Aorta (tissue), 5 donors: ENCODE data around the gene ARHGAP15. TPM values are rescaled to one million over a fixed set of nuclear protein-coding genes. Genes with fewer than 3 reads are reported as not detected.

ENCODE experiments used
- ATAC-seq: fragments of 200-7000 bp; cut with Tn5 transposase; one replicate; pipeline ENCODE4 v1.9.1; 2022; ENCODE audit warnings: moderate library complexity; ENCODE audit not compliant: low FRiP score
- DNase-seq, 2 donors: peaks; one replicate each; pipeline ENCODE4 v3.0.0-alpha.2; 2020
- H3K27ac ChIP-seq, 2 donors: one replicate each; pipeline ENCODE4 v1.5.1; 2013; ENCODE audit warnings: low read length in 2 of 2, mild to moderate bottlenecking in 2 of 2, moderate library complexity in 2 of 2, control low read depth in 1 of 2, inconsistent platforms in 1 of 2, low read depth in 1 of 2
- H3K27me3 ChIP-seq, 2 donors: one replicate each; pipeline ENCODE4 v1.6.1; 2013; ENCODE audit warnings: control low read depth in 1 of 2, low read length in 1 of 2, mild to moderate bottlenecking in 1 of 2, moderate library complexity in 1 of 2; ENCODE audit not compliant: insufficient read depth in 2 of 2, control insufficient read depth in 1 of 2
- H3K36me3 ChIP-seq, 2 donors: one replicate each; pipeline ENCODE4 v1.6.1; 2013; ENCODE audit warnings: control low read depth in 1 of 2, low read length in 1 of 2, mild to moderate bottlenecking in 1 of 2; ENCODE audit not compliant: insufficient read depth in 2 of 2, control insufficient read depth in 1 of 2
- H3K4me1 ChIP-seq, 2 donors: one replicate each; pipeline ENCODE4 v1.6.1; 2013; ENCODE audit warnings: low read length in 2 of 2, control low read depth in 1 of 2, mild to moderate bottlenecking in 1 of 2, moderate library complexity in 1 of 2; ENCODE audit not compliant: insufficient read depth in 2 of 2, control insufficient read depth in 1 of 2
- H3K4me3 ChIP-seq, 2 donors: one replicate each; pipeline ENCODE4 v1.5.1; 2013; ENCODE audit warnings: low read length in 2 of 2, control low read depth in 1 of 2, mild to moderate bottlenecking in 1 of 2
- H3K9me3 ChIP-seq: one replicate; pipeline ENCODE4 v1.6.1; 2013; ENCODE audit warnings: mild to moderate bottlenecking, low read length; ENCODE audit not compliant: control insufficient read depth
- WGBS, 2 donors: extraction: QIAGEN DNeasy Blood & Tissue Kit; methylation state at CpG; one replicate each; pipeline ENCODE4 v1.1.7; 2013; 5-methylcytosine and 5-hydroxymethylcytosine counted together
- intact Hi-C, 2 donors: fragments of 100-400 bp; cut with DNase I; formaldehyde crosslinking; loops; one replicate each; pipeline versions ENCODE4 v1.14.2 to v1.15.0; 2022
- polyA plus RNA-seq, 2 donors: library from polyadenylated mRNA; stranded (reverse); fragments of 200-250 nt; gene quantifications; one replicate each; pipeline ENCODE4 v1.2.3, GENCODE V29; 2013
- total RNA-seq, 2 donors: library from RNA; stranded (reverse); fragmentation: NEBNext Ultra II Directional; extraction: Animal tissue kit (Norgen Biotek cat#: 25700); gene quantifications; one replicate each; pipeline ENCODE4 v1.2.1, GENCODE V29; 2021
- donor health status: healthy with polysubstance abuse.
- donor health status: Bipolar disorder and iron deficiency.
- donor health status: DM: no; HTN: no; CAD: no.
- donor health status: DM: no; HTN: no; CAD: no.
- donor health status: DM: yes; HTN: yes; CAD: no.

Gene ARHGAP15
- total and polyA plus RNA-seq, 4 donors = 9.8 to 26.2 (median 12.8) TPM

DNA sequence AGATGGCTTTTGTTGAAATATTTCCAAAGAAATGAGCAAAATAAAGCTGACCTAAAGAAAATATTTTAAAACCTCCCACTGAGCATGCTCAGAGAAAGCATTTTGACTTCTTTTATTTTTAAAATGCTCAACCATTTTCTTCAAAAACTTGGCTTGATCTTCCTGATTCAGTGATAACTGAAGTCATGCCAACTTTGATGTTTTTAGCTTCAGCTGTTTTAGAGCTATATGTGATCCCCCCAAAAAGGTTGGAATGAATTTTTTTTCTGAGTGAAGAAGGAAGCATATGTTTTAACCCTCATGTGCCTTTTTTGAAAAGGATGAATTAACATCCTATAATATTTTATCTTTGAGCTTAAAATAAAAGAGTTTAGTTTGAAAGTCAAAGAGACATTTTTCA lies 612.0 kb downstream of the ARHGAP15 start:
- no peak for DNase-seq
- Histone ChIP-seq H3K27me3 (no peaks in the 10 kb centered on the region), H3K4me3 (no peak overlapping the region), H3K27ac (no peak overlapping the region), H3K36me3 (no peaks in the 10 kb centered on the region), H3K4me1 (no peaks in the 10 kb centered on the region), H3K9me3 (no peaks in the 10 kb centered on the region)
- no peak for ATAC-seq
- intact Hi-C loops = no loop called here

DNA sequence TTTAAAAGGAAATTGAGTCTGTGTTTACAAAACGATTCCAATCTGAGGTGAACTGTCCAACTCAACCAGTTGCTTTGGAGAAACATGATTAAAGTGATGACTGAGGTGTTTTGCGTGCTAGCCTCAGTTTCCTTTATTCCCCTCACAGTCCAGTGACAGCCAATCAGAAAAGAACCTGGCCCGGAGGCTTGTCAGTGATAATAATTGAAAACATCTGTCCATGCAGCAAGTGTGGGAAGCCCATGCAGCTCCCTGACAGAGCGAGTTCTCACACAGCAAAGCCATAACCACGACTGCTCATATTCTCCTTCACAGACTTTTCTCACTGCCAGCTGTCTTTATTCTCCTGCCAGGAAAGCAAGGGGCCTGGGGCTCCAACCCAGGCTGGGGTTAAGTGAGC lies 613.4 kb downstream of the ARHGAP15 start:
- H3K4me1 ChIP-seq = no peaks in the 10 kb centered on the region
- intact Hi-C loops = no loop called here
- 62 to 72% methylated on average over 5 of the region's 5 CpGs for WGBS, 2 donors
- DNase-seq = no peak
- no peaks in the 10 kb centered on the region for H3K9me3 ChIP-seq
- H3K4me3 ChIP-seq = no peak overlapping the region
- H3K27ac ChIP-seq = no peak overlapping the region
- H3K36me3 ChIP-seq = no peaks in the 10 kb centered on the region
- H3K27me3 ChIP-seq = no peaks in the 10 kb centered on the region
- no peak for ATAC-seq

DNA sequence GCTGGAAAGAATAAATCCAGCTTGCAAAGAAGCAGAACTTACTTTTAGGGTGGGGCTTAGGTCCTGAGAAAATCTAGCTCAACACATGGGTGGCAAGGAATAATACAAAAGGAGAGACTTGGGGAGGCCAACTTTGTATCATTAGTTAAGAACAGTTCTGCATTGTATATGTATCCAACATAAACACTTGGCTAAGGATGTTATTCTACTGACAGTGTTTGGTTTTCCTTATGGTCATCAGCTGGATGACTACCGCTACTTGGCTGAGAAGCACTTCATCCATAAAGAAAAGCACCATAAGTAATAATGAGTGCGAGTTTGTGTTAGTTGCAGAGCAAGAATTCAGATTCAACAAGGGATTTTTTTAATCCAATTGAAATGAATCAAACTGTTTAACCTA lies 614.9 kb downstream of the ARHGAP15 start:
- Histone ChIP-seq H3K4me3 (no peak overlapping the region), H3K27ac (no peak overlapping the region), H3K9me3 (no peaks in the 10 kb centered on the region), H3K36me3 (no peaks in the 10 kb centered on the region), H3K27me3 (no peaks in the 10 kb centered on the region), H3K4me1 (no peaks in the 10 kb centered on the region)
- WGBS, 2 donors = 98 to 100% methylated on average over 2 of the region's 2 CpGs
- intact Hi-C loops = no loop called here
- DNase-seq = no peak
- no peak for ATAC-seq

DNA sequence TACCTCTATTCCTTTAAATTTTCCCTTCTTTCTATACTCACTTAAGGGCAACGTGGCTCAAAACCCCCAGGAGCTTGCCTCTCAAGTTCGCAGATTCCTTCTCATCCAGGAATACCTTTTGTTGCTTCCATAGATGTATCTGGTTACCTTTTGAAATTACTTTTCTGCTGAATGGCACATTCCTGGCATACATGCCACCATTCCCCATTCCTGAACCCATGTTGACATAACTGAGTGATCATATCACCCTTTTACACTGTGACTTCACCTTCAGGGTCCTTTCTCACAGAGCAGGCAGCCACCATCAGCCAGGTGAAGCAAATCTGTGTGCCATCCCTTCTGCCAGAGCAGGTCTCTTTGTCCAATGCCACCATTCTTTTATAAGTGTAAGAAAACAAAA lies 615.8 kb downstream of the ARHGAP15 start:
- DNase-seq (no peak), ATAC-seq (no peak)
- no peak overlapping the region for H3K27ac ChIP-seq
- no peaks in the 10 kb centered on the region for H3K9me3 ChIP-seq
- no peak overlapping the region for H3K4me3 ChIP-seq
- no peaks in the 10 kb centered on the region for H3K36me3 ChIP-seq
- no peaks in the 10 kb centered on the region for H3K4me1 ChIP-seq
- H3K27me3 ChIP-seq = no peaks in the 10 kb centered on the region
- WGBS, 2 donors = 92 to 97% methylated on average over 2 of the region's 2 CpGs
- intact Hi-C loops = no loop called here

DNA sequence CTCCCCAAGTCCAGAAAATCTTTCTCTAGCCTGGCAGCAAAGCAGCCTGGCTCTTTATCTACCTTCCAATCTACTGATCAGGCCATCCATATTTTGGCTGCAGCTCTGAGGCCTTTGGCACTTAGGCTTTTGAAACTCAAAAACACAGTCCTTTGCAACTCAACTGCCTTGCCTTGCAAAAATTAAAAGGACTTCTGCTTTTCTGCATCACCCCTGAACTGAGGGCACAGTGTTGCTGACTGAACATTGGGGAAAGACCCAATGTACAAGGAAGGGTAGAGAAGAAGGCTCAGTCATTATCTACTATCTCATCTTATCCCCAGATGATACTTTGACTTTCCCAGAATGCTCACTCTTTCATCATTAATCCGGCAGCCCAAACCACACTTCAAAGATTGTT lies 625.5 kb downstream of the ARHGAP15 start:
- H3K4me1 ChIP-seq = no peaks in the 10 kb centered on the region
- H3K27me3 ChIP-seq = peaks cover 0 to 2% of the 10 kb centered on the region in 2 donors
- no peak overlapping the region for H3K4me3 ChIP-seq
- DNase-seq (no peak), ATAC-seq (no peak)
- intact Hi-C loops = no loop called here
- 95 to 100% methylated on average over 1 of the region's 1 CpG for WGBS, 2 donors
- H3K27ac ChIP-seq = no peak overlapping the region
- no peaks in the 10 kb centered on the region for H3K36me3 ChIP-seq
- no peaks in the 10 kb centered on the region for H3K9me3 ChIP-seq

DNA sequence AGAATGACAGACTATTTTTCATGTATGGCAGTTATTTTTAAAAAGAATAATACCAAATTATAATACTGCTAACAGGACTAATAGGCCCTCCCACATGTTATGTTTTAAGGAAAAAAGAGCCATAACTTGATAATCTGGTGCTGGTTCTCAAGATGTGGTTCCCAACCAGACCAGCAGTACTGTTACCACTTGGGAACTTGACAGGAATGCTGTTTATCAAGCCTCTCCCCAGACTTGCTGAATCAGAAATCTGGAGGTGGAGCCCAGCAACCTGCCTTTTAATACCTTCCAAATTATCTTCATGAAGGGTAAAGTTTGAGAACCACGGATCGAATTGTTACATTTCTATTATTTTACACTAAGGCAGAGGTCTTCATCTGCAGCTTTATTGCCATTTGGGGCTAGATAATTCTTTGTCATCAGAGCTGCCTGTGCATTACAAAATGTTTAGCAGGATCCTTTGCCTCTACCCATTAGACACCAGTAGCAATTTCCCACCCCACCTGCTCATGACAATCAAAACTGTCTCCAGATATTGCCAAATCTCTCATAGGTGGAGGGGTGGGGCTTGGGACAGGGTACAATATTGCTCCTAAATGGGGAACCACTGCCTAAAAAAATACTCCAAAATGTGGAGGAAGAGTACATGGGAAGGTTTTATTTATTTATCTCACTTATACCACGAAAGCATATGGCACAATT lies 629.6 kb downstream of the ARHGAP15 start:
- 81 to 82% methylated on average over 3 of the region's 3 CpGs for whole genome bisulfite sequencing, 2 donors
- no peak for ATAC-seq
- intact Hi-C loops = no loop called here

DNA sequence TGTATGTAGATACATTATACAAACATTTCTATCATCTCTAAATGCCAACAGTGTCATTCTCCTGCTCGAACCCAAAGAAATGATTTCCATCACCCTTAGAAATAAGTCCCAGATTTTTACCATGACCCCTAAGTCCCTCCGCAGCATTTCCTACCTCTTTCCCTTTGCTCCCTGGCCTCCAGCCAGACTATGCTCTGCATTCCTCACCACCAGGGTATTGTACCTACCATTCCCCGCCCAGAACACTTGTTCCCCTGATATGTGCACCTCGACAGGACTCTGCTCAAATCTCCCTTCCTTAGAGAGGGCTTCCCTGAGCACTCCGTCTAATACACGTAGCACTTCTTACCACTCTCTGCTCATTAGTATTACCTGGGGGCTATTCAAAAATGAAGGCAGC lies 630.2 kb downstream of the ARHGAP15 start:
- peaks cover 0 to 3% of the 10 kb centered on the region in 2 donors for H3K4me1 ChIP-seq
- H3K27ac ChIP-seq = no peak overlapping the region
- no peaks in the 10 kb centered on the region for H3K9me3 ChIP-seq
- DNase-seq (no peak), ATAC-seq (no peak)
- intact Hi-C loops = no loop called here
- H3K27me3 ChIP-seq = no peaks in the 10 kb centered on the region
- H3K36me3 ChIP-seq = no peaks in the 10 kb centered on the region
- H3K4me3 ChIP-seq = no peak overlapping the region
- WGBS, 2 donors = 87 to 90% methylated on average over 6 of the region's 6 CpGs

More for the DNA sequence above, 629.6 kb downstream of the ARHGAP15 start:
- H3K9me3 ChIP-seq = no peaks in the 10 kb centered on the region
- no peak for DNase-seq
- no peak overlapping the region for H3K4me3 ChIP-seq
- no peak overlapping the region for H3K27ac ChIP-seq
- peaks cover 0 to 3% of the 10 kb centered on the region in 2 donors for H3K4me1 ChIP-seq
- H3K27me3 ChIP-seq = no peaks in the 10 kb centered on the region
- H3K36me3 ChIP-seq = no peaks in the 10 kb centered on the region

DNA sequence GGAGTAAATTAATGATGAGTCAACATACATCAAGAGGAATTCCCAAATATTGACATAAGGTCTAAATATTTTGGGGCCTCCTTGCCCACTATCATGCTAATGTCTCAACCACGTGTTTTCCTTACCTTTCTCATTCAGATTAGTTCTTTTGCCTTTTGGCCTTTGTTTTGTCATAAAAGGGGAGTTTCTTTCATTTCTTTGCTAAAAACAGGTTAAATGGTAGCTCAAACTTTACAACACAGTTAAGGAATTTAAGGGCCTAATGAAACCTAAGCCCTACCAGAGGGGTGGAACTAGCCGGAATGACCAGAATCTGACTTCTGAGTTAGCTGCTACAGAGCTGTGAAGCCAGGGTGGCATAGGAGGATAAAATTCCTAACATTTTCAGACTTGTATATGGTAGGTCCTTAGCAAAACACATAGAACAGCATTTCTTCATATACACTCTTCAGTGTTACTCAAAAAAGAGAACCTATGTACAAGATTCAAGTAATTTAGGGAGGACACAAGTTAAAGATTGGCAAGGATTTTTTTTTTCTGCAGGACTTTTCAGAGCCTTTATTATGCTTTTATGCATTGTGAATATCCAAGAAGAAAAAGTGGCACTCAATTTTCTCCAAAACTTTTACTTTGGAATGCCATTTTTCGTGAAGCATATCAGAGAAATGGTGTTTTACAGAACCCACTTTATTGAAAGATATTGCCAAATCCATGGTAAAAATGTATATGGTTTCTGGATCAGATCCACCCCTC lies 633.1 kb downstream of the ARHGAP15 start:
- H3K4me3 ChIP-seq = no peak overlapping the region
- peaks cover 0 to 3% of the 10 kb centered on the region in 2 donors for H3K4me1 ChIP-seq
- H3K9me3 ChIP-seq = no peaks in the 10 kb centered on the region
- ATAC-seq (no peak), DNase-seq (no peak)
- H3K27me3 ChIP-seq = no peaks in the 10 kb centered on the region
- H3K27ac ChIP-seq = no peak overlapping the region
- WGBS, 2 donors = 78 to 84% methylated on average over 3 of the region's 3 CpGs
- no peaks in the 10 kb centered on the region for H3K36me3 ChIP-seq
- intact Hi-C loops = no loop called here

DNA sequence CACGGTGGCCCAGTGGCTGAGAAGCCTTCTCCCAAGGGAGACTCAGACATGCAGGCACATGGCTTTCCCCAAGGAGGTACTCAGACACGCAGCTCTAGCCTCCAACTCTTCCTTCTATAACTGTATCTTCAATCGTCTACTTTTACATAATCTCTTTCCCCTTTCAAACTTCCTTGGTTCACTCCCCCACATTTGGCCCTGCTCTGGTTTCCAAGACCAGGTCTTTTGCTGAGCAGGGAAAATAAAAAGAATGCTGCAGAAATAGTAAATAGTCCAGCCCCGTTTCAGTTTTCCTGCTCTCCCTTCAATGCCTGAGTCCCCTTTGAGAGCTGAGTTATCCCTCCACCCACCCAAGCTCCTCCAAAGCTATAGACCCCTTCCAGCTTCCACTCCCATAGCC lies 635.0 kb downstream of the ARHGAP15 start:
- Histone ChIP-seq H3K27ac (no peak overlapping the region), H3K4me3 (no peak overlapping the region), H3K36me3 (no peaks in the 10 kb centered on the region), H3K27me3 (no peaks in the 10 kb centered on the region), H3K9me3 (no peaks in the 10 kb centered on the region), H3K4me1 (peaks cover 0 to 3% of the 10 kb centered on the region in 2 donors)
- WGBS, 2 donors = 54 to 58% methylated on average over 4 of the region's 4 CpGs
- ATAC-seq (no peak), DNase-seq (no peak)
- intact Hi-C loops = no loop called here
